GM21360 (cell line): Measurements from ENCODE around the gene MED12L.

Experiments
- ATAC-seq: cut with Tn5 transposase; IDR thresholded peaks from one replicate; pipeline ENCODE4 v1.9.1; 2021; ENCODE audit warnings: mild to moderate bottlenecking, moderate library complexity; ENCODE audit not compliant: unreplicated experiment

MED12L gene

DNA sequence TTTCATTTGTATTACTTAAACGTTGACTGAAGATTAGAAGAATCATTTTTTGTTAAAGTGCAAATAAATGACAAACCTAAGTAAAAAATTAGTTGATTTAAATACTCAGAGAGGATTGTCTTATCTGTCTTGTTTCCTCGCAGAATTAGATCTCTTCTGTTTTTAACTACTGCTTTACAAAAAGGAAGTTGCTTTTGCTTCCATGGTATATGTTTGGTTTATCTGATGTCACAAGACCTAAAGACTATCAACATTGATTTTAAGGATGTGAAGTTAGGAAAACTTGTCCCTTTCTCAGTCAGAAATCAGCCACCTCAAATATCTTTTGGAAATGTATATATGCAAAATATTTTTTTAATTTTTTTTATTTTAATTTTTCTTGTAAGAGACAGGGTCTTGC, 88.9 kb downstream of the MED12L start:
- no peak for ATAC-seq

DNA sequence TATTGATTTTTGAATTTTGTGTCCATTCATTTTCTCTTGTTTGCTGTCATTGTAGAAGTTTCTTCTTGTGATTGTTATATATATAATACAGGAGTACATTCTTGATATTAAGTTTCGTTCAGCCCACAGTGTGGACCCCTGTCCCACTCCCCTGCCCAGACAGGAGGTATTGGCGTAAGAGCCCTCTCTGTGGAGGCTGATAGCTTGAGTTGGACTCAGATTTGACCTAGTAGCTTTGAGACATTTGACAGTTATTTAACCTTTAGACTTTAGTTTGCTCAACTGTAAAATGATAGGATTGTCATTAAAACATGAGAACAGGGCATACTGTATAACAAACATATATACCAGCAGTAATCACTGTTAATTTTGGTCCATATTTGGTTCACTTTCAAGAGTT, 90.5 kb downstream of the MED12L start:
- no peak for ATAC-seq

DNA sequence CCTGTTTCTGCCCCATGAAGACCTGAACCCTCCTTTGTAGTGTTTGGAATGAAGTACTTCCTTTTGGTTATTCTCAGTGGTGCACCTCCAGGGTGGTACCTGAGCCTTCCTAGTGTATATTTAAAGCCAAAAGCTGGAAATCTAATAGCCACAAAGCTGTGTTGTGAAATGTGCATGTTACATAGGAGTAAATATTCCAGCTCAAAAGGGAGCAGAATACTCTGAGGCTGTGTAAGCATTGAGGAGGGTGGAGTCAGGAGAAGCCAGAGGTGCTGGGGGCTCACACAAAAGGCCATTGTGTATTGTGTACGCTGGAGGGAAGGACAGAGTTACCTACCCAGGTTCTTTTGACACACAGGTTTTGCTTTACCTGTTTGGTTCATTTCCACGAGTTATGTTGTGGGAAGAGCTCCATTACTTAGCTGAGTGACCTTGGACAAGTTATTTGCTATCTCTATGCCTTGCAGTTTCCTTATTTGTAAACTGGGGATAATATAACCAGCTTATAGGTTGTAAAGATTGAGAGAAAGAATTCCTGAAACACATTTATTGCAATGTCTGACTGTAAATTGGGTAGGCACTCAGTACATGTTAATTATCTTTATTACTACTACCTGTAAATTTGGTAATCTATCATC, 92.9 kb downstream of the MED12L start:
- no peak for ATAC-seq

DNA sequence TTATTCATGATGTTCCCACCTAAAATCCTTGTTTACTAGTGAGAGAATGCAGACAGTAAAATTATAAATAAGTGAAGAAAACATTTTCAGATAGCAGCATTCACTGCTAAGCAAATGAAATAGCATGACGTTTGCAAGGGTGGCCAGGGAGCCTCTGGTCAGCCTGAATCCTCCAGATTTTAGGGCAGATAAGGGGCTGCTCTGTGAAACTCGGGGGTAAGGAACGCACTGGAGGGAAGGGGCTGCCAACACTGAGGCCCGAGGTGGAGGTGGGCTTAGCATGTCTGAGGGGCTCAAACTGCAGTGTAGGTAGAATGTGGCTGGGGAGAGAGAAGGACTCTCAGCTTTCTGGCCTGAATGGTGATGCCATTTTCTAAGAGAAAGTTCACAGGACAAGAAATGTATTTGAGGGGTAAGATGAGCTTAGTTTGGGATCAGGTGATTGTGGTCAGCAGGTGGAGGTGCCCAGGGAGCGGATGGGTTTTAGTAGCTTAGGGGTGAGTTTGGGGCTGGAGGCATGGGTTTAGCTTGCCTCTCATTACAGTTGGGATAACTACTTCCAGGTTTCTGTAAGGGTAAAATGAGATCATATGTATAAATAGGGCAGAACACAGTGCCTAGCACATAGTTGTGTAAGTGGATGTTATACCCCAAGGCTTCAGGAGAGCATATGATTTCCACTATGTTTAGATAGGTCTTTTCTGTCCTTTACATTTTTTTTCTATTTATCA, 97.0 kb downstream of the MED12L start:
- no peak for ATAC-seq

DNA sequence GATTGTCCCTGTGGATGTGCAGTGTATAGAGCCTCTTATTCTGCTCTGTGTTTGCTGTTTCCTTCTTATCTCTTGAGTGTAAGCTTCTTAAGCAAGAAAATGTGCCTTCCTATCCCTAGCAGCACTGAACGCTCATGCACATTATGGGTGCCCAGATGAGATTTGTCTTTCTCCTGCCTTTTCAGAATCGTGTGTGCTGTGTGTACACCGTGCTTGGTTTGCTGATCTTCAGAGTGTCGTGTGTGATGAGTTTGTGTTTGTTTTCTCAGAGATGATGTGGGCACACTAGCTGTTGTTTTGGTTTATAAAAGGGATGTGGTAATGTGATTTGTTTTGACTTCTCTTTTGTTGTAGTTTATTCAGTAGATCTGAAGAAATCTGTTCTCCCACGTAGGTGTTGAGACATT, 97.8 kb downstream of the MED12L start:
- no peak for ATAC-seq

DNA sequence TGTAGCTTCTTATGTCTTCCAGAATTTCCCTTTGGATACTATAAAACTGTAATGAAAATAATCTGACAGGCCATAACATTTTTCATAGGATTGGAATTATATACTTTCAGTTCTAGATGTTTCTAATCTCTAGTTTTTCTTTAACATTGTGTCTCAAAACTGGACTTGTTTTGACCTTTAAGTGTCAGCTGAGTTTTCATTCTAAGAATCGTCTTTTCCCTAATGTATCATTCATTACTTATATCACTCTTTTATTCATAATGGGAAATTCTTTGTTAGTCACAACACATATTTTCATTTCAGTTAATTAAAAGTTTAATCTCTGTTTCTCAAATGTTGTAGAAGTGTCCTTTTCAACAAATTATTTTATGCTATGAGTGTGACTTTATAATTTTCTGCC, 105.6 kb downstream of the MED12L start:
- ATAC-seq: no peak

DNA sequence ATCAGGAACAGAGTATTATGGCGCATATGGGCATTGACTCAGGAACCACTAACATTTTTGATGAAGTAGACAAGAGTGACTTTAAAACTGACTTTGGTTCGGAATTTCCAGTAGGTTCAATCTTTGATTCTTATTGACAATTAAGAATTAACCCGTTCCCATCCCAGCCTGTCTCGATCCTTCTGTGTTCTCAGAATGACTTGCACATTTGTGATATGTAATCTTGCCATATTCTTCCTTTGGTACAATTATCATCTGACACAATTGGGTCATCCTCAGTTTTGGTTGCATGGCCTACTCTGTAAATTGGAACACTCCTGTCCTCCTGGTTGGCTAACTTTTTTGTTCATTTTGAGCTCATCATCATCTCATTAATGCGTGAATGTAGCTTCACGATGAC, 107.1 kb downstream of the MED12L start:
- ATAC-seq: no peak

DNA sequence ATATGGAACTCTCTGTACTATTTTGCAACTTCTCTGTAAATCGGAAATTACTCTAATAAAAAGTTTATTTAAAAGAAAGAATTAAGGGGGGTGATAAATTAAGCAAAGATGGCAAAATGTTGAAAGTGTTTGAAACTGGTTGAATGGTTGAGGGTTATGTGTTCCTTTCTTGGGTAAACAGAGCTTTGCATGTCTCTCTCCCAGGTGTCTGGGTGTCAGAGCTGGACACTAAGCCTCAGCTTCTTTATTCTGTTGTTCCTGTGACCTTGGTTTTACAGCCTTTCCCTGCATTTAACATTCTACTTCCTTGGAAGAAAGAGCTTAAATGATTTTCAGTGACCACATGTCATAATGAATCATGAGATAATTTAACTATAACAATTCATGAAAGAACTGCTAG, 110.4 kb downstream of the MED12L start:
- ATAC-seq: no peak

DNA sequence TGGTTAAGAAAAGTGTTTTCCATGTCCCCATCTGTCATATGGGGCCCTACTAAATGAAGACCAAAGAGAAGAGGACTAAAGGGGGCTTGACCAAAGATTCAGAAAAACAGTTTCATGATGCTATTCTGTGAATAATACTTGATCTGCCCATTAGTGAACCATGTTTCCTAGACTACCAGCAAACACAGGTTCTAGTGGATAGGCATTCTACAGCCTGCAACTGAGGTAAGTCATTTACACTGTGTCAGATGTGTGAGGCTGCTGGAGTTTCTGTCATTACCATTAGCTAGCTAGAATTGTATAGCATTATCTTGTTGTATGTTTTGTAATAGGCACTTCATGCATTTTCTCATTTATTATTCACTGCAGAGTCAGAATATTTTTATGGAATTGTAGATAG, 111.0 kb downstream of the MED12L start:
- ATAC-seq: no peak

DNA sequence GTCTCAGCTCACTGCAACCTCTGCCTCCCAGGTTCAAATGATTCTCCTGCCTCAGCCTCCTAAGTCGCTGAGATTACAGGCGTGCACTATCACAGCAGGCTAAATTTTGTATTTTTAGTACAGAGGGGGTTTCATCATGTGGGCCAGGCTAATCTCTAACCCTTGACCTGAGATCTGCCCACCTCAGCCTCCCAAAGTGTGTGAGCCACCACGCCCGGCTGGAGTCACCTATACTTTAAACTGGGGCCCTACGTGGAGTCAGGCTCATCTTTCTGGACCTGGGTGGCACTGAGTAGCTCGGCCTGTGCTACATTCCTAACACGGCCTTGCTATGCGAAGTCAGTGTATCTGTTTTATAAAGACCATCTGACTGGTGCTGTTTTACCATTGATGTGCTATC, 111.8 kb downstream of the MED12L start:
- no peak for ATAC-seq

DNA sequence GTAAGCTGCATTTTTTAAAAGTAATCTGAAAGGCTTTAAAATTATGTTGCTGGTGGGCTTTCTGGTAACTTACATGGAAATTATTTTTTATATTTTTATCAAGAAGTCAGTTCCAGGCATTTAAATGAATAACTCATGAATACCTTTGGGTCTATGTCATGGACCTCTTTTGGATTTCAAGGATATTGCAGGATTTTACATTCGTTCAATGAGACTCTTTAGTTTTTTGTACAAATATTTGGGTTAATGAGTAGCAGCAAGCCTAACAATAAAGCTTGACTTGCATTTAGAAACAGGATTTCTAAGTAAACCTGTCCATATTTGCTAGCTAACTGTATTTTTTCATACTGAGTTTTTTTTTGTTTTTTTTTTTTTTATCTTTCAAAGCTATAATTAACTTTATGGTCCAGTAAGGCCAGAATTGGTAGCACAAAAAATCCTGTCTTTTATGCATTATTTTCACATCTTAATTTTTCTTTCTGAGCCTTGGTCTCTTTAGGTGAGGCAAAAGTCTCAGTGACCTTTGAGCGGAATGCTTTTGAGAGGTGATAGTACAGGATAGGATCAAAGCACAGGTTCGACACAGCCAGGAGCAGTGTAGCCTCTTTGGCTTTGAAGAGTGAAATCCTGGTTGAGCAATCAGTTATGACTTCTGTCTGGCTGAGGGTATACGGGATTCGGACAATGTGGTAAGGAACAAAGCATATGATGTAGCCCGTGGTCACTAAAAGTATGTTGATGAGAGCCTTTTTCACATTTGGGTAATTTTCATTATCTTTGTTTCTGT, 112.7 kb downstream of the MED12L start:
- no peak for ATAC-seq

DNA sequence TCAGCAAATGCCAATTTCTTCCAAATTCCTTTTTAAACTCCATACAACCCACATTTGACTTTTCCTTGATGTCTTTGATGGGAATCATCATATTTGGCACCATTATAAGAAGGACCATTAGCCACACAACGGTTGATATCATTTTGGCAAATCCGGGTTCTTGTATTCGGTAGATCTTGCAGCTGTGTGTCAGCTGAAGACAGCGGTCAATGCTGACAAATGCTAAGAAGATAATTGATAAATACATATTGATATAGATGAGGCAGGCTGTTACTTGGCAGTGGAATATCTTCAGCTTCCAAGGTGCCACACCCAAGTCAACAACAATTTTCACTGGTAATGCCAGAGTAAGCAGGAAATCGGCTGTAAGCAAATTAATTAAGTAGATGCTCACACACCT, 113.4 kb downstream of the MED12L start:
- ATAC-seq: no peak

DNA sequence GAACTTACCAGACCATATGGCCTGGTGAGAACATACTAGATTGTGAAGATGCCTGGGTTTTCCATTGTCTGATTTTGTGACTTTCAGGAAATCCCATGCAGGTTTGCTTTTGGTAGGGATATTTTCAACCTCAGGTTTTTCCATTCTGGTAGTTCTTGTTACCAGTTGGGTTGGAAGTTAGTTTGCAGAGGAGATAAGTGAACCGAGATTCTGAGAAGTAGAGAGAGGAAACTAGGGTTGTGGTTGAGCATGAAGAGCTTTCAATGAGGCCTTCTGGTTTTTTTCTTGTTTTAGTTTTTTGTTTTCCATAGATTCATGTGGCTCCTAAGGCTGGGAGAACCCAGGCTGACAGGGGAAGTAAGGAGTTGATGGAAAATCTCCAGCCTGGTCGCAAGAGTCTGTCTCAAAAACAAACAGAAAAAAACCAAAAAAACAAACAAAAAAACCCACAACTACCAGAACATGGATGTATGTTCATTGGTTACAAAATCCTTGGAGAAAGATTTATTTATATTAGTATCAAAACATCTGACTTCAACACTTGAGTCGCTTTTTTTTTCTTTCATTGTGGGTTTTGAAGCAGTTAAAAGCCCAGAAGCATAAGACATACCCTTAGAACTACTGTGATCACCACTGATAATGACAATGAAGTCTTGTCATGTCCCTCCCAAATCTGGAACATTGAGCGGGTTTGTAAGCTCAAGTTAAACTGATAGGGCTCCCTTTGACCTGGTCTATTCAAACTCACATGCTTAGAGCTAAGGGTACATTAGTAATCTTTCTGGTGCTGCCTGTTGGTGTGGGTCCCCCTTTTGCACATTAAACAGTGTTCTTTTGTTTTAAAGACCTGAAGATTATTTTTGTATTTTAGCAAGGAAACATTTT, 114.3 kb downstream of the MED12L start:
- ATAC-seq: no peak

DNA sequence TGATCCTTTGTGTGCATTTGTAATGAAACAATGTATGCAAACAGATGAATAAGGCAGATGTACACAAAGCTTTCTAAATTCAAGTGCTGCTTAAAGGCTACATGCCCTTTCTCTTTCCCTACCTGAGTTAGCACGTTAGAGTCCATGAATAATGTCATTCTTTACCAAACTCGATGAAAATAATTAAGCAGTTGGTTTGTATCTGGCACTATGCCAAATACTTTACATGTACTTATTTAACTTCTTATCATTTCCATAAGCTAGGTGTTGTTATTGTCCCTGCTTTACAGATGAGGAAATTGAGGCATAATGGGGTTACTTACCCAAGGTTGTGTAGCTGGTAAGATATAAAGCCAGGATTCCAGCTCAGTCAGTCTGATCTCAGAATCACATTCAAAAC, 115.1 kb downstream of the MED12L start:
- ATAC-seq: no peak

DNA sequence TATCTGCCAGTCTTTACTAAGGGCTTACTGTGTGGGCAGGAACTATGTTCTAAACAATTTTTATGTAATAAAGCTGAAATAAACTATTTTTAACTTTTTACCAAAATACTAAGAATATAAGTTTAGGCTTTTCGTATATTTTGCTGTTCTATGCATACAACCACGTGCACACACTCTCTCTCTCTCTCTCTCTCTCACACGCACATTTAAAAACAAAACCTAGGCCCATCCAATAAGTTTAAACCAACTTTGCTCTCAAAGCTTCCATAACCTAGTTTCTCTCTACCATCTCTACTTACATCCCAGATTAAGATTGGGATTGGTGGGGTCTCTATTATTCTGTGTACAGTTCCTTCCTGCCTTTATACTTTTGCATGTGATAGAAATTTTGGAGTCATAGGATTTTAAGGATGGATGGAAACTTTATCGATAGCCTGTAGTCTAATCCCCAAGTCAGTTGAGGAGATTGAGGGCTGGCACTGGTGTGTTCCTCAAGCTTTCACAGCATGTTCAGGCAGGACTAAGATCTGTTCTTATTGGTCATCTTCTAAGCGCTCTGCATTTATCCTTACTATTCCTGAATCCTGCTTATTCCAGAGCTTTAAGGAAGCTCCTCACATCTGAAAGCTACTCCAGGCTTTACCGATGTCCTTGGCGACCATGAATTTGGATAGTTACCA, 115.7 kb downstream of the MED12L start:
- ATAC-seq: no peak

DNA sequence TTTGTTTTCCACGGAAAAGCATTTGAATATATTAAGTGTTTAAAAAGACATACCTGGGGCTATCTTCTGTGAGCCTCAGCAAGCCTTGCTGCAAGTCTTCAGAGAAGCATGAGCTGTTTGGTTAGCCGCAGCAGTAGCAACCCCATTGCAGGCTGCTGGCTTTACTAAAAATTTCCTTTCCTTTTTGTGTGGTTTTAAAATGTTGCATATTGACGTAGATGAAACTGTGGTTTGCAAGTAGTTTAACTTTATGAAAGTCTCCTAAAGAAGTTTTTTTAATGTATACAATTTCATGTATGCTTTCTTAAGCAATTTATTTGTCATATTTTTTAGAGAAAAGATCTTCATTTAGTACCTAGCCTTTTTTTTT, 117.6 kb downstream of the MED12L start, which contains the start of gene GPR171:
TSS of gene GPR171 (minus strand) at position 166 of the 370 bp plus-strand sequence. CDS start 3,830 bp downstream, outside the sequence.
- peak; percentile 93 for ATAC-seq

DNA sequence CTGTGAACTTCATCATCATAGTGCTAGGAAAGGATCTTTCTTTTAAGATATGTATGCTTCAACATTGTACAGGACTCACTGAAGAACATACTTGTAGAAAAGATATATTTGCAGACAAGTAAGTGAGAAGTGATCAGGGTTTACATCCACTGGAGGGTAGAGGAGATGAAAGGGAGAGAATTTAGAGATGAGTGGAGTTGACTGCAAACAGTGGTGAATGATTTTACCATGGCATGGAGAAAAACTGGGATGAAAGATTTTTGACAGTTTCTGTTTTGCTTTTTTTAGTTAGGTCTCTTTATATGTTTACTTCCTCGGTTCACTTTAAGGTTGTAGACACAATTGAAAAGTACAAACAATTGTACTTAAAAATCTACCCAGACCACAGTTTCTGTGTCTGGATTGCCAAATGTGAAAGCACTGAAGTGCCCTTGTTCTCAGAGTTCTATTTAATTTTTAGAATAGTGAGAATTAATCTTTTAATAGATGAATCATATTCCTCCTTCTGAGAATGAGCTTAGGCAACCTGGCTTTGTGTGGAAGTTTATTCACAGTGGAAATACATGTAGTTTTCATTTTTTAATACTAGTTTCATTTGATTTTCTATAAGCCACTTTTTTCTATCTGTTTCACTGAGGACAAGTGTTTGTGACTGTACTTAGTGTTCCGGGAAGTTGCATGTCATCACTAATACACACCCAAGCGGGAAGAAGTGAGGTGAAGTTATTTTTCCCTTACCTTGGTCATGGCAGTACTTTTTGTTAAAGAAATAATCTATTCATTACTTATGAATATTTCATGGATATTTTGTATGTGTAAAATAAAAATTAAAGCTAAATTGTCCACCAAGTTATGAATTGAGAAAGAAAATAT, 119.3 kb downstream of the MED12L start:
- ATAC-seq: no peak

DNA sequence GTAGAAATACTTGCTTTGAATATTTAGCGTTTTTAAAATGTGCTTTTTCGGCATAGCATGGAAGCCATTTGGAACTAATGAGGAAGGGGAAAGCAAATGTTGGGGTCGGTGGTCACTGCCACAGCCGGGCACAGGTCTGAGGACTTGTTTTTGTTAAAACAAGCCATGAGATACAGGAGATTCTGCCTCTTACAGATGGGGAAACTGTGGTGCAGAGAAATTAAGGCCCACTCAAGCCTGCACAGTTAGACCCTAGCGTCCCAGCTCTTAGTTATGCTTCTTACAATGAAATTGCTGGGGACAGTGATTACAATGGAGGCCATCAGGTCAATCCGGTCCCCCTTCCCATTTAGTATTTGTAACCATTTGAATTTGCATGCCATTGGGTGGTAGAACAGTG, 120.0 kb downstream of the MED12L start:
- no peak for ATAC-seq

DNA sequence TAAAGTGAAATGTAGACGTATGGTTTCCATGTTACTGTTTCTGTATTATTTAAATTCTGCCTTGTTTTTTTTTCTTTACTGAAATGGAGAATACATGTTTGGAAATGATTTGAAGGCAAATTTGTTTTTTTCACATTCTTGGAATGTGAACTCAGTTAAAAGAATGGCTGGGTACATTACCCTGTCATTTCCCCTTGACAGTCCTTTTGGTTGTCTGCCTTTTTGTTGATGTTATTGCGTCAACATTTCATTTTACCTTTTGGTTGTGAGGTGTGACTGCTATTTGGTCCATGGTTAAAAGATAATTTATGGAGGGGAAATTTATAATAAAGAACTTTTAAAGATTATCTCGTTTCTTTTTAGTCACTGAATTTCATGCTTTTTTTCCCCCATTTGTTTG, 120.7 kb downstream of the MED12L start:
- no peak for ATAC-seq
